ENCODE measurements around the gene SEPSECS.

GRCh38 chr4:25098964-25099891 is 61.0 kb downstream of the SEPSECS start:
- TF ChIP-seq, protein P1, sequence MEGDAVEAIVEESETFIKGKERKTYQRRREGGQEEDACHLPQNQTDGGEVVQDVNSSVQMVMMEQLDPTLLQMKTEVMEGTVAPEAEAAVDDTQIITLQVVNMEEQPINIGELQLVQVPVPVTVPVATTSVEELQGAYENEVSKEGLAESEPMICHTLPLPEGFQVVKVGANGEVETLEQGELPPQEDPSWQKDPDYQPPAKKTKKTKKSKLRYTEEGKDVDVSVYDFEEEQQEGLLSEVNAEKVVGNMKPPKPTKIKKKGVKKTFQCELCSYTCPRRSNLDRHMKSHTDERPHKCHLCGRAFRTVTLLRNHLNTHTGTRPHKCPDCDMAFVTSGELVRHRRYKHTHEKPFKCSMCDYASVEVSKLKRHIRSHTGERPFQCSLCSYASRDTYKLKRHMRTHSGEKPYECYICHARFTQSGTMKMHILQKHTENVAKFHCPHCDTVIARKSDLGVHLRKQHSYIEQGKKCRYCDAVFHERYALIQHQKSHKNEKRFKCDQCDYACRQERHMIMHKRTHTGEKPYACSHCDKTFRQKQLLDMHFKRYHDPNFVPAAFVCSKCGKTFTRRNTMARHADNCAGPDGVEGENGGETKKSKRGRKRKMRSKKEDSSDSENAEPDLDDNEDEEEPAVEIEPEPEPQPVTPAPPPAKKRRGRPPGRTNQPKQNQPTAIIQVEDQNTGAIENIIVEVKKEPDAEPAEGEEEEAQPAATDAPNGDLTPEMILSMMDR (conservative IDR thresholded peaks at IDR 0.05), result no peak
- no peak for TF ChIP-seq ZFX (IDR thresholded peaks at IDR 0.05)
